ENCODE results near the gene PHF2.

PHF2 gene

DNA sequence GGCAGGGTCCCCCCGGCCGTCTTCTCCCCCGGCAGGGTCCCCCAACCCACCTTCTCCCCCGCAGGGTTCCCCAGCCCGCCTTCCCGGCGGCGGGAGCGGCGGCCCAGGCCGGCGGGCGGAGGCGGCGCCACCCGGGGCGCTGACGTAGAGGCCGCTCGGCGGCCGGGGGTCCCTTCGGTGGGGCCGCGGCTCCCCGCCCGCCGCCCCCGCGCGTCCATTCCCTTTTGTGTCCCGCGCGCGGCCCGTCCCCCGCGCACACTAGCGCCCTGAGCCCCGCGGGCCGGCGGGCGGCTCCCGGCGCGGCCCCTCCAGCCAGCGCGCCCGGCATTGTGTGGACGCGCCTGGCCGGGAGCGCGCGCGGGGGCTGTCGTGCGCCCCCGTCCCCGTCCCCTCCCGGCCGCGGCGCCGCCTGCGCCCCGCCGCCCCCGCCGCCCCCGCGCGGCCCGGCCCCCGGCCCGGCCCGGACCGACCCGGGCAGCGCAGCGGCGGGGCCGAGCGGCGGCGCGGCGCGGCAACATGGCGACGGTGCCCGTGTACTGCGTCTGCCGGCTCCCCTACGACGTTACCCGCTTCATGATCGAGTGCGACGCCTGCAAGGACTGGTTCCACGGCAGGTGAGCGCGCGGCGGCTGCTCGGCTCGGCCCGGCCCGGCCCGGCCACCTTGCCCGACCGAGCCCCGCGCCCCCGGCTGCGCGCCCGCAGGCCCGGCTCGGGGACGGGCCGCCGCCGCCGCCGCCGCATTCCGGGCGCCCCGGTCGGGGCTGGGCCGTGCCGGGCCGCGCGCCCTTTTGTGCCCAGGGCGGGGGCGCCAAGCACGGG, at the start of gene PHF2:
PHF2 (plus strand) TSS at position 327 of the 820 bp plus-strand sequence; CDS start at position 517, 190 bp downstream.
- DNase-seq (ENCODE audit: low read depth): no peak

DNA sequence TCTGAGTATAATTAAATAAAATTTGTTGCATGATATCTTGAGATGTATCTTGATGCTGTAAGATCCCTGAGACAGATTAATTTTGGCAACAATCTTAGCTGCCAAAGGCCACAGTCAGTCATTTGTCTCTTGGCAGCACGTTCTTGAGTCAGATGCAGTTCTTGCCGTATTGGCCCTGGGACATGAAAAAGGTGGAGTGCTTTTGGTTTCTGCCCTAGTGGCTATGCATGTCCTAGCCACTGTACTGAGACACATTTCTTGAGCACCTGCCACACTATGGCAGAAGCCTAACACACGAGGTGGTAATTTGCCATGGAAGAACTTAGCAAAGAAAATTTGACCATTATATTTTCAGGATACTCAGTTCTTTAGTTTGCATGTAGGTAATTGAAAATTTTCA, 45.0 kb upstream of the PHF2 start:
- DNase-seq (ENCODE audit: low read depth): no peak

DNA sequence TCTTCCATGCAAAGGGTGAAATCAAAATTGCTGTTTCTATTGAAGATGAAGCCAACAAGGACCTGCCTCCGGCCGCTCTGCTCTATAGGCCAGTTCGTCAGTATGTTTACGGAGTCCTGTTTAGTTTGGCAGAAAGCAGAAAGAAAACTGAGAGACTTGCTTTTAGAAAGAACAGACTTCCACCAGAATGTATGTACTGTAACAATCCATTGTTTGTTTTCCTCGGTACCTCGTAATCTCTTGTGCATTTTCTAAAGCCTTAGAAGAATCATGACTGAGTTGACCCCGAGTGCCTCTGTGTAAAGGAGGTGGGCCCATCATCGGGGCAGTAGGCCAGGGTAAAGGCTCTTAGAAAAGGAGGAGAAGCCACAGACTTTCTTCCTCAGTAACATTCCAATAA, 44.2 kb upstream of the PHF2 start:
- no peak for DNase-seq (ENCODE audit: low read depth)

DNA sequence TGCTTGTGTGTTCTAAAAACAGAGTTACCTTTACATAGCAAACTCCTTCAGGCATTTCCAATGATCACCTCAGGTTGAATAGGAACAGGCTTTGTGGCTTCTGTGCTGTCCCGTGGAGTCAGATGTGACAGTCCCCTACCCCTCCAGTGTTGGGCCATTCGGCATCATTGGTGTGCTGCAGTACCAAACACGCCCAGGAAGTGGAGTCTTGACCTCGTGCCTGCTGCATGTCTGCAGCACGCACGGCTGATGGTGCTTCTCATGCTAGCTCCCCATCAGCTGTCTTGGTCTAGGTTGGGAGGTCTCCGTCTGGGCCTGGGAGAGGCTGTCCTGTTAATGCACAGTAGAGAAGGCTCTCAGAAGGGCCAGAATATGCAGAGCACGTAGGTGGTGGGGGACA, 42.5 kb upstream of the PHF2 start:
- no peak for DNase-seq (ENCODE audit: low read depth)

DNA sequence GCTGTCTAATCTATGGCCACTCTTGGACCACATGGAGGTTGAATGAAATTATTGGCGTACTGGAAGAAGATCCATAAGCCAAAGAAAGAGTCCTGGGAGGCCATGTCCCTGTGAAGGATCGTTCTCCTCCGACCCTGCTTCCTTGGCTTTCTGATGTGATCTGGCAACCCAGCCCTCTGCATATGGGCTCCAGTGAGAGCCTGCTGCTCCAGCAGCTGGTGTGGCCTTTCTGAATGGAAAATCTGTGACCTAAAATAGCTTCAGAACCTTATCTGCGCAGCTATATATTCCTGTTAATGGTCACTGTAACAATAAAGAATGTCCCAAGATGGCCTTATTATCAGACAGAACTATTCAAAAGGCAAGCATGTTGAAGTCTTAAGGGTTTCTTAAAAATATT, 40.2 kb upstream of the PHF2 start:
- DNase-seq (ENCODE audit: low read depth): no peak

DNA sequence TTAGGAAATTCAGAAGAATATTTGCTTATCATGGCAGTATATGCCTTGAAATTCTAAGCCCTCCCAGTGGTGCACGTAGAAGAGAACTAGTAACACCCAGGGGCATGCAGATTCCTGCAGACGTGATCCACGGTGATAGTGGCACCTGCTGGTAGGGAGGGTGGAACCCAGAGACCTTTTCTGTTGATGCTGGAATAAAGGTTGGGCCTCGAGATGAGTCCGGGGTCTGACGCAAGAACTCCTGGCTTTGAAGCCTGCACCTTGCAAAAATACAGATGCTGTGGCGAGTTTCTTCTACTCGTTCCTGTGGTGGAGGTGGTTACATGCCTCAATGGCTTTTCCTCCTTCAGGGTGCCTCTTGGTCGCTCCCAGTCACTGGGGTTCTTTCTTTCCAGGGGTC, 39.5 kb upstream of the PHF2 start:
- no peak for DNase-seq (ENCODE audit: low read depth)

DNA sequence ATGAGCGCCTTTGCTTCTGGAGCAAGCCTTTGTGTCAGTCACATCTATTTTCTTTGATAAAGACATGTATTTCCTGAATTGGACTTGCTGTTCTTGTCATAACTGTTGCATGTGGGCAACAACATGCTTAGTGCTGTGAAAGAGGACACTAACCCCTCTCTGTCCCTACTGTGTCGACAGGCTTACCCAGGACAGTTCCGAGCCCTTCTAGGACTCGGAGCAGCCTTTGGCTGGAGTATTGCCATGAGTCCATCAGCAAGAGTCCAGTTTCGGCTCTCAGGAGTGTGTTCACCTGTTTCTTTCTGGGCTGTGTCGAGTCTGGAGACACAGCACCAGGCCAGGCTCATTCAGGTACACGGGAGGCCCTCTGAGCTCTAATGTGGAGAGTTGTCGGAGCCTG, 36.1 kb upstream of the PHF2 start:
- no peak for DNase-seq (ENCODE audit: low read depth)

DNA sequence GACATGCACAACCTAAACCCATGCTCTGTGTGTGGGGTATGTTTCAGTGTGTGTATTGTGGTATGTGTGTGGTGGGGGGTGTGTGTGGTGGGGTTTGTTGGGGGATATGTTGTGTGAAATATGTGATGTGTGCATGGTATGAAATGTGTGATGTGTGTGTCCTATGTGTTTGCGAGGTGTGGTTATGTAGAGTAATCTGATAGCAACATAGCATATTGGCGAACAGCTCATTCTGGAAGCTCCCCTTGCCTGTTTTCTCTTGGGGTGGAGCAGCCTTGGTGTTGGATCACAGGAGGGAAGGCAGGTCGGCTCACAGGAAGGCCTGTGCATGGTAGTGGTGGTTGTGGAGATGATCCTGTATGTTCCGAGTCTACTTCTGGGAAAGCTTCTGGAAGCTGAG, 35.4 kb upstream of the PHF2 start:
- no peak for DNase-seq (ENCODE audit: low read depth)

DNA sequence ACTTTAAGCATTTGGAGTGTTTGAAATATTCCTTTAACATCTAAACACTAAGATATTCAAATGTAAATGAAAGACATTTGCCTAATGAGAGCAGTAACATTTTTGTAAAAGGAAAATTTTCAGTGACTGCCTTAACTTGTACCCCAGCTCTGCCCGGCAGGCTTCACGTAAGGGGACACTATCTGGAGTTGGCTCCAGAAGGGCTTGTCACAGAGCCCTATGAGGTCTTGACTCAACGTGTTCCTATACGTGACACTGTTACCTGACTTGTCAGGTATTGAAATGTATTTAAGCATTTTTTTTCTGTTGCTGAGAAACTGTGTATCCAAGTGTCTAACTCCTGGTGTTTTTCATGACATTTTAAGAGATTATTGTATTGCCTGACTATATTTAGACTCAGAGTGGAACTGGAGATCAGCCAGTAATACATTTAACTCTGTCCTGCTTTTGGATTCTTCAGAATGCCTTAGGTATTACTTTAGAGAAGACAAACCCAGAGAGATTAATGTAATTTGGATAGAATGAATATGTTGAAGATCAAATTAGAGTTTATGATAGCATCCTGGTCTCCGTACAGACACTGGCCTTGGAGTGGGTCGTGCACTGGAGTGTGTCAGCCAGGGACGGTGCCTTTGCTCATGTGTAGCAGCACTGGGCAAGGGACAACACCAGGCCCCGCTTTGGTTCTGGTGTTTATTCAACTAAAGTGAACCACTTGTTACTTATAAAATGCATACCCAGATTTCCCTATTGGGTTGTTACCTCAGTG, 34.6 kb upstream of the PHF2 start:
- no peak for DNase-seq (ENCODE audit: low read depth)

DNA sequence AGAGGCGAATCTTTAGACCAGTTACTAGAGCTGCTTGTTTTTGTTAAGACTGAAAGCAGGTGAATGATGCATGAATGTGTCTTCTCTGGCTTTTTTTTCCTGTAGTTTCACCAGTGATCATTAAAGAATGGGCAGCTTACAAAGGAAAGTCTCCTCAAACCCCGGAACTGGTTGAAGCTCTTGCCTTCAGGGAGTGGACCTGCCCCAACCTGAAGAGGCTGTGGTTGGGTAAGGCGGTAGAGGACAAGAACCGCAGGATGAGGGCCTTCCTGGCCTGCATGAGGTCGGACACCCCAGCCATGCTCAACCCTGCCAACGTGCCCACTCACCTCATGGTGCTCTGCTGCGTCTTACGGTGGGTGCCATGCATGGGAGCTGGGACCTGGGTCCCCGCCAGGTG, 33.3 kb upstream of the PHF2 start:
- DNase-seq (ENCODE audit: low read depth): no peak

DNA sequence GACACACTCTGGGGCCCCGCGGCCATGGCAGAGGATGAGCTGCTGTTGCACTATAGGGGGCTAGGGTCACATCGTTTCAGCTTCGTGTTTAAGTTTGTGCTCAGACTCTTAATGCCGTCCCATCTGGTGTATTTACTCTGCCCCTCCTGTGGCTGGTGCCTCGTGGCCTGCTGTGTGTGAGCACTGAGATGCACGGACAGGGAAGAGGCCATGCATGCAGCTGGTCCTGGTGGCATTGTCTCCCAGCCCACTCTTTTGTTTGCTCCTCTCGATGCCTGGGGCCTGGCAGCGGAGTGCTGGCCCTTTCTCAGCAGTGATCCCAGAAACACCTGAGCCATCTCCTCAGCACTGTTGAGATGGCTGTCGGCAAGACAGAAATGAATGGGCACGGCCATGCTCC, 30.0 kb upstream of the PHF2 start:
- no peak for DNase-seq (ENCODE audit: low read depth)

DNA sequence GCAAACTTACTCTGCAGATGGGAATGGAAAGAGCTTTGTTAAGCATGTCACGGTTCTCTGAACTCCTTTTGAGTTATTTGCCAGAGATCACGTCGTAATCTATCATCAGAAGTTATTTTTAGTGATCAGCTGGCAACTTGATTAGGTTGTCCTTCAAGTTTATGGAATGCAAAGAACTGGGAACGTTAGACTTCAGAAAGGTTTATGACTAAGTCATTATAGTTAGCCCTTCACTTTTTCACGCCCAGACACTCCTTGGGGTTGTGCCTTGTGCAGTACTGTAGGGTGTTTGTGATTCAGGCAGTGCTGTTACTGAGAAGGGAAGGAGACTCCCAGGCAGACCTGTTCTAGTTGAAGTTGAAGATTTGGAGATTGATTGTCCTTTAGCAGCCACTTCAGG, 26.8 kb upstream of the PHF2 start:
- no peak for DNase-seq (ENCODE audit: low read depth)

DNA sequence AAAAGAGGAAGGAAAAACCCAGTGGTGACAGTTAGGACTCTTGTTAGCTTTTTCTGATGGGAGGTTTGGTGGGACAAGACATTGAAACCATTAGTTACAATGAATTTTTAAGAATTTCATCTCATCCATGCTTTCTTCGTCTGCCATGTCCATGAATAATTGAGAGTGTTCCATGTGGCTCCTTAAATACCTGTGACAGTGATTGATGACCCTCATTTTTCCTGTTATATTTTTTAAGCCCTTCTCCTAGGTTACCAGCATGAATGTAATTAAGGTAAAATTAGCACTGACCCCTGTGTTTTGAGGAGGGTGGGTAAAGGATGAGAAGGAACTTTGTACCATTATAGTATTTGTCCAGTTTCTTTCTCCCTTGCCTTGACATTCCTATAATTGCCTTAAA, 23.5 kb upstream of the PHF2 start:
- no peak for DNase-seq (ENCODE audit: low read depth)

DNA sequence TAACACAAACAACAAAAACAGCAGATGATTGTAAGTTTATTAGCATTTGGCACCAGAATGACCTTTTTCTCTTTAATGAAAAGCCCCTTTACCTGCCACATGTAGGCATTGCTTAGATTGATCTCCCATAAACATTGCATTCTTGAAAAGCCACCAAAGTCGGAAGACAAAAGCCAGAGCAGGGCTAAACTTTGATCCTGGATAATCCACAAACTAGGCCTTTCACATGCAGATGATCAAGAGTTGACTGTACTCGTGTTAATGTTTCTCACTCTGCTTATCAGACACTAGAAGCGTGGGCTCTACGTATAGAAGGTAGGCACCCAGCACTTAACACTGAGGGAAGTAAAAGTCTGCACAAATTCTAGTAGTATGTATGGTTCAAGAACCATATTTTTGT, 21.0 kb upstream of the PHF2 start:
- DNase-seq (ENCODE audit: low read depth): no peak

DNA sequence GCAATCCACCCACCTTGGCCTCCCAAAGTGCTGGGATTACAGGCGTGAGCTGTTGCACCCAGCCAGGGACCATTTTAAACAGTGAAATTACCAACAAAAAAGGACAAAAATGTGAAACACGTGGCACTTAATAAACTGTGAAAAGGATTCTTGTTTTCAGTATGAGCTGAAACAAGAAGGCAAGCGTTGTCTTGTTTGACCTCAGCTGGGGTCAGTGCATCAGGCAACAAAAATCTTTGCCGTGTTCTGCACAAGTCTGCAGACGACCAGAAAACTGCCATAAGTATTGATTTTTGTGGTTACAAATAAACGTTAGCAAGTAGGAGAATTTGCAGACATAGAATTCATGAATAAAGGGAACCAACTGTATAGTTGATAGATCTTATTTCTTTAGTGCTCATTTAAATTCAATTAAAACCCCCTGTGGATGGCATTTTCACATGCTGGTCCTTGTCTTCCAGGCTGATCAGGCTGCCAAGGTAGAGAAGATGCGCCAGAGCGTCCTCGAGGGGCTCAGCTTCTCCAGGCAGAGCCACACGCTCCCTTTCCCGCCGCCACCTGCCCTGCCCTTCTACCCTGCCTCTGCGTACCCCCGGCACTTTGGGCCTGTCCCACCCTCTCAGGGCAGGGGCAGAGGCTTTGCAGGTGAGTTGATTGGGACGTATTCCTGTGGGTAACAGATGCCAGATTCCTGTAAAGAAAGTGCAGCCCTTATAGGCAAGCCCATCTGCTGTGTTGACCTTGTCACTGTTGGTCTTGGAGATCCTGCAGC, 18.8 kb upstream of the PHF2 start:
- DNase-seq (ENCODE audit: low read depth): no peak

DNA sequence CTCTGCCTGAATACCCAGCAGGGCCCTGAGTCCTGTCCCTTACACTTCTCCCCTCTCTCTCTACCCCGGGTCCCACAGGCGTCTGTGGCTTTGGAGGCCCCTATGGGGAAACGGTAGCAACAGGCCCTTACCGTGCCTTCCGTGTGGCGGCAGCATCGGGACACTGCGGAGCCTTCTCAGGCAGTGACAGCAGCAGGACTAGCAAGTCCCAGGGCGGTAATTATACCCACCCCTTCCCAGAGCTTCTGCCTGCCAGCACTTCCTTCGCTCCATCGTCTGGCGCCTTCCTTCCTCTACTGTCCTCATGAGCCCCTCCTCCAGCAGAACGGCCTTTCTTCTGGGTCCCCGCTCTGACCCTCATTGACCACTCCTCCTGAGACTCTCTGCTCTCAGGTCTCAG, 17.9 kb upstream of the PHF2 start:
- DNase-seq (ENCODE audit: low read depth): no peak

DNA sequence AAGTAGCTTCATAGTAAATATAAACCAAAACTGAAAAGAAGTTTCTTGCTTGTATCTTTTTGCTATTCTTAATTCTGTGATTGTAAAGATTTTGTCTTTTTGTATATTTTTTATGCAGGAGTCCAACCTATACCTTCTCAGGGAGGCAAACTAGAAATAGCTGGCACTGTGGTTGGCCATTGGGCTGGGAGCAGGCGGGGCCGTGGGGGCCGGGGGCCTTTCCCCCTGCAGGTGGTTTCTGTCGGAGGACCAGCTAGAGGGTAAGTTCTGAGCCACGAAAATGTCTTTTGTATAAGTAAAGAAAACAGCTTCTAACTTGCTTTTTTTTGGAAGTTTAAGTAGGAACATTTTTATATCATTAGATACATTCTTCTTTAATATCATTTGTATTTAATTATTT, 15.4 kb upstream of the PHF2 start:
- no peak for DNase-seq (ENCODE audit: low read depth)

DNA sequence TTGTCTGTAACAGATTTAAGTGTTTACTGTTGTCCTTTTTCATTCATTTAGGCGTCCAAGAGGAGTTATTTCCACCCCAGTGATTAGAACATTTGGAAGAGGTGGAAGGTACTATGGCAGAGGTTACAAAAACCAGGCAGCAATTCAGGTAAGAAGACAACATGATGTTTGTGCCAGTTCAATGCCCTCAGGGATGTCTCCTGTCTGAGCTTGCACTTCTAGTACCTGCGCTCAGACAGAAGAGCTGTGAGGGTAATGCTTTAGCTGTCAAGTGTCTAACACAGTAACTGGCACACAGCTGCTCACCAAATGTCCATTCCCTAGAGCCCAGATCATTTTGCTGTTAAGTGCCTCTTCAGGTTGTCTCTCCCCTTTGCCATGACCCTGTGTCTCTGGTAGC, 14.2 kb upstream of the PHF2 start:
- DNase-seq (ENCODE audit: low read depth): no peak

DNA sequence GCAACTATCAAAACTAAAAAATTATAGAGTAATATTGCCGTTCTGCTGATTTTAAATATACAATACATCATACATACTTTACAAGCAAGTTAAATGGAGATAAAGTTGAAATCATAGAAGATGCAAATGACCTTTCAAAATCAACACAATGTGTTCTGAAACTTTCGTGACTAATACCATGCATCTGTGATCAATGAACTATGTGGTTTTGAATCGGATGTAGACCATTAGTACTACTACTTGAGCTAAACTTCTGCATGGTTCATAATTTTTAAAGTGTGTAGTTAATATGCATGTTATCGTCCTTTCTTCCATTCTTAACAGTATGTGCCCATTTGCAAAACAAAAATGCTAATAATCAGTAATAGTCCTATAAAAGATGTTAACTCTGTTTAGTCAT, 11.3 kb upstream of the PHF2 start:
- DNase-seq (ENCODE audit: low read depth): no peak

DNA sequence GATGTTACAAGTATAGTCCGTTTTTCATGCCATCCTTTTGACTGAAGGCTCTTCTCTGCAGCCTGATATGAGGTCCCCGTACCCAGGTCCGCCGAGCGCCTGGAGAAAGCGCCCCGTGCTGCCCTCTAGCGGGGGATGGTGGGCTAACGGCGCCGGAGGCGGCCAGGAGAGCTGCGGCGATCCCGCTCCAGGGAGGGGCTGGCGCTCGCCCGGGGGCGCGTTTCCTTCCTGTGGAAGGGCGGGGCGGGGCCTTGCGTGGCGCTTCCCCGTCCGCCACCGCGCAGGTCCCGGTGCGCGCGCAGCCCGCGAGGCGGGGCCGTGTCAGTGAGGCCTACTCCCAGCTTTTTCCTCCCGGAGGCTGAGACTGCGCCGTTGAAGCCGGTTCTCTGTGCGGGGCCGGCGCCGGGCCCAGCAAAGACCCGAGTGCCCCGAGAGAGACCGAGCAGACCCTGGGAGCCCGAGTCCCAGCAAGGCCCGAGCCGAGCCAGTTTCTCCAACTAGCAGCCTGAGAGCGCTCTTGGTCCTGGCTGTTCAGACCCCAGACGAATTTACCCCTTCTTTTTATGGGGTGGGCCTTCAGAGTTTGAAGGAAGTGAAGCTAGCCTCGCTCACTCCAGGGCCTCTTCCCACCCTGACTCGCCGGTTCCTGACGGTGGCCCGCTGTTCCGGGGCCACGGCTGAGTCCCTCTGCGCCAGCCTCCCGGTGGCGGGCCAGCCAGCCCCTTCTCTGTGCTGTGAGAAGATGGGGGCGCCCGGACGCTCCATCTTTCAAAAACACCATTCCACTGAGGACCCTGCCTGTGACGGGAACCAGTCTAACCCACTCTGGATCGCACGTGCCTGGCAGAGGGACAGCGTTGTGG, 9.7 kb upstream of the PHF2 start:
- peak; percentile 93 for DNase-seq (ENCODE audit: low read depth)

DNA sequence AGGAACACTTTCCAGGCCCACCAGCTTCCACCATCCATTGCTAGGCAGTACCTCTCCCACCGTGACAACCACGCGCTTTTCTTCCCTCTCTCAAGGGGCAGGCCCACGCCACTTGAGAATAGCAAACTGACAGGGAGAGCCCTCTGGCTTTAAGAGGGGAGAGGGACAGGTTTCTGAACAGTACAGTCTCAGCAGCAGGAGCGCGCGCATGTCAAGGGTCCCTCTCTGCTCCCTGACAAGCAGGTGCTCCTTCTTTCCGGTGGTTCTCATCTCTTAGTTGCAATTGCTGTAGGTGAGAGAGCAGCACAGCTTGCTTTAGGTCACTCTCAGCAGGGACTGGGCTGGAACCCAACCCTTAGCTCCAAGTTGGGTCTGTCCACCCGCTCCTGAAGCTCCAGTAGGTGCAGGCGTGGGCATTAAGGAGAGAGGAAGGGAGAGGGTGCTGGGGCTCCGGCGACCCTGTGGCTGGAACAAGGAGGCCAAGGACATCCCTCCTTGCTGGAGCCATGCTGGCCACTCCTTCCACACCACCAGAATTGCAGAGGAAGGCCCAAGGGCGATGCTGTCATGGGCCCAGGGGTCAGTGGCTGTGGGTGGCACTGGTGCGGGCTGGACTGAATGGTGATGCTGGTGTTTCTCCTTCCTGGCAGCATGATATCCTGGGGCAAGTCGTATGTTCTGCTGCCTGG, 9.0 kb upstream of the PHF2 start:
- no peak for DNase-seq (ENCODE audit: low read depth)

All from stromal cell of bone marrow (primary cell).